ENCODE data around the gene MDM1. TPM values are rescaled to one million over a fixed set of nuclear protein-coding genes. Genes with fewer than 3 reads are reported as not detected.

Gene MDM1
- total RNA-seq, 1 experiment from 2014 or later: 10.6 TPM

DNA sequence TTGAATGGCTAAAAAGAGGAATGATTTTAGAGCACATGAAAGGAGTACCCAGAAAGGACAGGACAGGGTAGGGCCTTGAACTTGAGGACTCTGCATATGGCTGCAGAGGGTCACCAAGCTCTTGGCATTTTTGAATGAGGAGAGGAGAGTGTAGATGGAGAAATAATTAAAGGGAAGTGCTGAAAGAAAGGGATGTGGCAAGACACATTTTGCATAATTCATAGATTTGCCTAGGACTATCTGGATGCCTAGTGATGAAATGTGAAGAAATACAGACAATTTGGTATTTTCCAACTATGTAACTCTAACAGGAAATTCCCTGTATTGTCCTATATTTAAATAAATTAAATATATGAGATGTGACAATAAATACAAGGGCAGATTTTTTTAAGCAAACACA, 27.5 kb upstream of the MDM1 start:
- Histone ChIP-seq H3K79me2 (ENCODE audit: insufficient read depth, low read length) (no peaks in the 10 kb centered on the region; the same call in 1 of the 2 replicates), H2AFZ (ENCODE audit: low read length) (no peak overlapping the region), H4K20me1 (ENCODE audit: control insufficient read depth, insufficient read depth, insufficient read length) (no peaks in the 10 kb centered on the region), H3K56ac (ENCODE audit: insufficient read length, low read depth, low read length) (no peak overlapping the region), H3K18ac (ENCODE audit: insufficient read length, low read depth, low read length) (no peak overlapping the region), H3K23ac (ENCODE audit: insufficient read length, low read depth, low read length) (no peak overlapping the region), H2BK12ac (ENCODE audit: insufficient read length, low read depth, low read length) (no peak overlapping the region), H3K9me3 (ENCODE audit: control insufficient read depth, low read depth, low read length) (no peaks in the 10 kb centered on the region), H3K9ac (ENCODE audit: extremely low read depth, insufficient read length, low read length) (no peak overlapping the region), H4K5ac (ENCODE audit: insufficient read length, low read depth, low read length) (no peak overlapping the region), H3K27me3 (ENCODE audit: insufficient read depth, low read length) (no peaks in the 10 kb centered on the region), H3K27ac (ENCODE audit: insufficient read length, low read depth, low read length) (no peak overlapping the region), H4K8ac (replicated peaks; ENCODE audit: insufficient read length, low read depth, low read length) (no peak overlapping the region), H2BK15ac (ENCODE audit: low read depth, low read length) (no peak overlapping the region), H3K4ac (ENCODE audit: low read depth, low read length) (no peak overlapping the region), H2AK5ac (ENCODE audit: insufficient read length, low read length) (no peak overlapping the region), H3T11ph (ENCODE audit: low read length) (no peak overlapping the region), H3K79me1 (ENCODE audit: insufficient read depth, low read depth, low read length, poor library complexity, severe bottlenecking) (no peaks in the 10 kb centered on the region), H3K23me2 (ENCODE audit: insufficient read length, low read depth, low read length, poor library complexity, severe bottlenecking) (peaks cover 3% of the 10 kb centered on the region), H3K4me1 (ENCODE audit: insufficient read depth, low read length) (no peaks in the 10 kb centered on the region; the same call in 1 of the 2 replicates), H2BK120ac (ENCODE audit: low read depth, low read length, poor library complexity, severe bottlenecking) (no peak overlapping the region), H3K14ac (ENCODE audit: insufficient read depth, low read length) (no peak overlapping the region), H2BK5ac (ENCODE audit: insufficient read length, low read length) (no peak overlapping the region), H3K4me2 (ENCODE audit: insufficient read depth, insufficient read length, low read length) (no peak overlapping the region), H2BK20ac (ENCODE audit: low read depth, low read length, poor library complexity, severe bottlenecking) (no peak overlapping the region), H4K91ac (ENCODE audit: insufficient read length, low read depth, low read length) (no peak overlapping the region)
- no peak for DNase-seq
- no peak overlapping the region for H3K4me3 Mint-ChIP-seq
- no peak overlapping the region for H3K27ac Mint-ChIP-seq
- no peaks in the 10 kb centered on the region for H3K9me3 Mint-ChIP-seq
- peaks cover 15 to 26% of the 10 kb centered on the region in 2 experiments for H3K4me1 Mint-ChIP-seq
- no peaks in the 10 kb centered on the region for H3K36me3 Mint-ChIP-seq (ENCODE audit: insufficient read depth in 1 of 3, low read depth in 3 of 3)
- TF ChIP-seq, protein P1, sequence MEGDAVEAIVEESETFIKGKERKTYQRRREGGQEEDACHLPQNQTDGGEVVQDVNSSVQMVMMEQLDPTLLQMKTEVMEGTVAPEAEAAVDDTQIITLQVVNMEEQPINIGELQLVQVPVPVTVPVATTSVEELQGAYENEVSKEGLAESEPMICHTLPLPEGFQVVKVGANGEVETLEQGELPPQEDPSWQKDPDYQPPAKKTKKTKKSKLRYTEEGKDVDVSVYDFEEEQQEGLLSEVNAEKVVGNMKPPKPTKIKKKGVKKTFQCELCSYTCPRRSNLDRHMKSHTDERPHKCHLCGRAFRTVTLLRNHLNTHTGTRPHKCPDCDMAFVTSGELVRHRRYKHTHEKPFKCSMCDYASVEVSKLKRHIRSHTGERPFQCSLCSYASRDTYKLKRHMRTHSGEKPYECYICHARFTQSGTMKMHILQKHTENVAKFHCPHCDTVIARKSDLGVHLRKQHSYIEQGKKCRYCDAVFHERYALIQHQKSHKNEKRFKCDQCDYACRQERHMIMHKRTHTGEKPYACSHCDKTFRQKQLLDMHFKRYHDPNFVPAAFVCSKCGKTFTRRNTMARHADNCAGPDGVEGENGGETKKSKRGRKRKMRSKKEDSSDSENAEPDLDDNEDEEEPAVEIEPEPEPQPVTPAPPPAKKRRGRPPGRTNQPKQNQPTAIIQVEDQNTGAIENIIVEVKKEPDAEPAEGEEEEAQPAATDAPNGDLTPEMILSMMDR (conservative IDR thresholded peaks at IDR 0.05): no peak
- peaks cover 40% of the 10 kb centered on the region for H3K27me3 Mint-ChIP-seq (ENCODE audit: low read depth)

Data from H9 (cell line).